HG03135 (cell line): ENCODE data around the gene DNAH1.

ENCODE experiments used
- ATAC-seq: cut with Tn5 transposase; IDR thresholded peaks from one replicate; pipeline ENCODE4 v1.9.1; 2021; ENCODE audit warnings: mild to moderate bottlenecking, moderate library complexity; ENCODE audit not compliant: unreplicated experiment

Gene DNAH1

GRCh38 chr3:52384019-52384761 is 68.1 kb downstream of the DNAH1 start:
- no peak for ATAC-seq

- ATAC-seq = no peak
These were observed 69.0 kb downstream of the DNAH1 start for GRCh38 chr3:52385157-52385556.

- ATAC-seq = no peak
These were observed 71.4 kb downstream of the DNAH1 start for GRCh38 chr3:52387481-52387880.

- no peak for ATAC-seq
These were observed 72.3 kb downstream of the DNAH1 start for GRCh38 chr3:52388348-52388821.

GRCh38 chr3:52388933-52389332 is 72.8 kb downstream of the DNAH1 start:
- no peak for ATAC-seq

- no peak for ATAC-seq
These were observed 75.0 kb downstream of the DNAH1 start for GRCh38 chr3:52391096-52391495.

GRCh38 chr3:52392216-52392930 is 76.3 kb downstream of the DNAH1 start:
- ATAC-seq = no peak

GRCh38 chr3:52393131-52393807 is 77.2 kb downstream of the DNAH1 start:
- no peak for ATAC-seq

- no peak for ATAC-seq
These were observed 78.0 kb downstream of the DNAH1 start for GRCh38 chr3:52393959-52394670.

GRCh38 chr3:52394751-52395502 is 78.8 kb downstream of the DNAH1 start:
- ATAC-seq = no peak

GRCh38 chr3:52395503-52395865 is 79.4 kb downstream of the DNAH1 start:
- ATAC-seq = no peak

GRCh38 chr3:52396011-52396906 is 80.1 kb downstream of the DNAH1 start:
- ATAC-seq = no peak

- ATAC-seq = no peak
These were observed 80.9 kb downstream of the DNAH1 start for GRCh38 chr3:52396907-52397591.

GRCh38 chr3:52397676-52398399 is 81.7 kb downstream of the DNAH1 start:
- no peak for ATAC-seq

- ATAC-seq = no peak
These were observed 82.6 kb downstream of the DNAH1 start for GRCh38 chr3:52398670-52399081.

- ATAC-seq = no peak
These were observed 83.0 kb downstream of the DNAH1 start for GRCh38 chr3:52399131-52399530.

GRCh38 chr3:52399593-52399992 is 83.5 kb downstream of the DNAH1 start:
- no peak for ATAC-seq

GRCh38 chr3:52400275-52400793 is 84.2 kb downstream of the DNAH1 start:
- no peak for ATAC-seq
